ENCODE measurements around the gene SMYD3. TPM values are rescaled to one million over a fixed set of nuclear protein-coding genes. Genes with fewer than 3 reads are reported as not detected.

SMYD3 gene
- total and polyA plus RNA-seq, 2 donors (not counting 3 experiments of a cell fraction or from before 2014, with no cell fraction given) = 16.0 to 32.1 TPM

GRCh38 chr1:246319083-246319714, 187.9 kb downstream of the SMYD3 start:
- no TSS peak for BruUV-seq (replicated peaks)
- H4K20me1 ChIP-seq (replicated peaks; ENCODE audit: control insufficient read depth, extremely low read depth, insufficient read depth, low read length) = no peaks in the 10 kb centered on the region
- H3K27ac ChIP-seq (ENCODE audit: insufficient read depth, low read depth, low read length) = no peak overlapping the region
- ChIA-PET POLR2A (no interaction called here), CTCF (interaction anchor here (0.9 to 1.7 kb wide), 2 partner anchors 9 to 37 kb away, joined by 3 to 8 read pairs; no protein-coding TSS in a partner anchor)
- no peaks in the 10 kb centered on the region for H3K36me3 ChIP-seq (ENCODE audit: control insufficient read depth in 2 of 2, extremely low read depth in 1 of 2, insufficient read depth in 2 of 2, low read length in 2 of 2)
- H2AFZ ChIP-seq (ENCODE audit: low read depth, low read length) = no peak overlapping the region
- H3K9me1 ChIP-seq (replicated peaks; ENCODE audit: control insufficient read depth, extremely low read depth, insufficient read depth, low read length) = no peaks in the 10 kb centered on the region
- intact Hi-C loops (cut with micrococcal nuclease) (no loop called here), dilution Hi-C loops (cut with MboI; ENCODE audit: extremely low pct_ligation_motif_present, low sequenced_read_pairs) (no loop called here)
- no peak overlapping the region for H3K9ac ChIP-seq (replicated peaks; ENCODE audit: extremely low read depth, insufficient read depth, low read length)
- DNase-seq (ENCODE audit: low read depth, low spot score) (no peak), FAIRE-seq (no peak)
- H3K9me3 ChIP-seq (replicated peaks; ENCODE audit: control insufficient read depth, insufficient read depth, low read length) = no peaks in the 10 kb centered on the region
- TF ChIP-seq, protein P1, sequence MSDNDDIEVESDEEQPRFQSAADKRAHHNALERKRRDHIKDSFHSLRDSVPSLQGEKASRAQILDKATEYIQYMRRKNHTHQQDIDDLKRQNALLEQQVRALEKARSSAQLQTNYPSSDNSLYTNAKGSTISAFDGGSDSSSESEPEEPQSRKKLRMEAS (IDR thresholded peaks at IDR 0.05; ENCODE audit: insufficient read depth, insufficient read length) = no peak
- H3K27me3 ChIP-seq (ENCODE audit: control insufficient read depth in 2 of 2, insufficient read depth in 2 of 2, low read length in 2 of 2) = no peaks in the 10 kb centered on the region
- H3K4me2 ChIP-seq (ENCODE audit: insufficient read depth, low read length) = no peak overlapping the region
- H3K4me1 ChIP-seq (ENCODE audit: control insufficient read depth, extremely low read depth, insufficient read depth, low read length) = peaks cover 11% of the 10 kb centered on the region
- H3K4me3 ChIP-seq (replicated peaks in 1 of 3; ENCODE audit: insufficient read depth in 1 of 3, low read depth in 1 of 3, low read length in 3 of 3) = no peak overlapping the region
- no peaks in the 10 kb centered on the region for H3K79me2 ChIP-seq (ENCODE audit: control insufficient read depth, insufficient read depth, low read length)

- H3K36me3 ChIP-seq (ENCODE audit: control insufficient read depth in 2 of 2, extremely low read depth in 1 of 2, insufficient read depth in 2 of 2, low read length in 2 of 2) = no peaks in the 10 kb centered on the region
- peaks cover 11% of the 10 kb centered on the region for H3K4me1 ChIP-seq (ENCODE audit: control insufficient read depth, extremely low read depth, insufficient read depth, low read length)
- no peaks in the 10 kb centered on the region for H3K27me3 ChIP-seq (ENCODE audit: control insufficient read depth in 2 of 2, insufficient read depth in 2 of 2, low read length in 2 of 2)
- H3K9me1 ChIP-seq (replicated peaks; ENCODE audit: control insufficient read depth, extremely low read depth, insufficient read depth, low read length) = no peaks in the 10 kb centered on the region
- no peak overlapping the region for H3K27ac ChIP-seq (ENCODE audit: insufficient read depth, low read depth, low read length)
- no peak for TF ChIP-seq JUN (IDR thresholded peaks at IDR 0.05; ENCODE audit: borderline replicate concordance, insufficient read depth, insufficient read length, low read depth)
- no peak overlapping the region for H2AFZ ChIP-seq (ENCODE audit: low read depth, low read length)
- DNase-seq (ENCODE audit: low read depth, low spot score) (no peak), FAIRE-seq (no peak)
- H3K4me3 ChIP-seq (replicated peaks in 1 of 3; ENCODE audit: insufficient read depth in 1 of 3, low read depth in 1 of 3, low read length in 3 of 3) = no peak overlapping the region
- H3K9me3 ChIP-seq (replicated peaks; ENCODE audit: control insufficient read depth, insufficient read depth, low read length) = no peaks in the 10 kb centered on the region
- POLR2A ChIA-PET = no interaction called here
- dilution Hi-C loops (cut with MboI; ENCODE audit: extremely low pct_ligation_motif_present, low sequenced_read_pairs) = no loop called here
- CTCF ChIA-PET = no interaction called here
- no TSS peak for BruUV-seq (replicated peaks)
- no peaks in the 10 kb centered on the region for H4K20me1 ChIP-seq (replicated peaks; ENCODE audit: control insufficient read depth, extremely low read depth, insufficient read depth, low read length)
- H3K9ac ChIP-seq (replicated peaks; ENCODE audit: extremely low read depth, insufficient read depth, low read length) = no peak overlapping the region
- intact Hi-C loops (cut with micrococcal nuclease) = no loop called here
- no peaks in the 10 kb centered on the region for H3K79me2 ChIP-seq (ENCODE audit: control insufficient read depth, insufficient read depth, low read length)
- no peak overlapping the region for H3K4me2 ChIP-seq (ENCODE audit: insufficient read depth, low read length)
These were observed 188.5 kb downstream of the SMYD3 start for GRCh38 chr1:246318622-246319021.
